WI38 (cell line): ENCODE data around the gene P2RX5.

ENCODE experiments used
- H3K4me3 ChIP-seq: 2 replicates; pipeline ENCODE4 v1.5.1; 2011; ENCODE audit warnings: low read depth, mild to moderate bottlenecking, control low read depth, low read length
- CTCF ChIP-seq: IDR thresholded peaks from 2 replicates; pipeline ENCODE4 v1.5.1; 2012; ENCODE audit warnings: low read depth, mild to moderate bottlenecking, control low read depth, low read length

P2RX5 gene

GRCh38 chr17:3668279-3669084, 27.5 kb downstream of the P2RX5 start, which contains the start of the genes EMC6 and TAX1BP3:
Gene EMC6 (plus strand): TSS chr17:3668812. CDS start chr17:3669147, 335 bp downstream.
Gene TAX1BP3 (minus strand): TSS chr17:3668578. CDS start chr17:3668526, 52 bp downstream.
- H3K4me3 ChIP-seq: peak within 1 kb of the TSS; percentile 83
- no peak for TF ChIP-seq CTCF

DNA sequence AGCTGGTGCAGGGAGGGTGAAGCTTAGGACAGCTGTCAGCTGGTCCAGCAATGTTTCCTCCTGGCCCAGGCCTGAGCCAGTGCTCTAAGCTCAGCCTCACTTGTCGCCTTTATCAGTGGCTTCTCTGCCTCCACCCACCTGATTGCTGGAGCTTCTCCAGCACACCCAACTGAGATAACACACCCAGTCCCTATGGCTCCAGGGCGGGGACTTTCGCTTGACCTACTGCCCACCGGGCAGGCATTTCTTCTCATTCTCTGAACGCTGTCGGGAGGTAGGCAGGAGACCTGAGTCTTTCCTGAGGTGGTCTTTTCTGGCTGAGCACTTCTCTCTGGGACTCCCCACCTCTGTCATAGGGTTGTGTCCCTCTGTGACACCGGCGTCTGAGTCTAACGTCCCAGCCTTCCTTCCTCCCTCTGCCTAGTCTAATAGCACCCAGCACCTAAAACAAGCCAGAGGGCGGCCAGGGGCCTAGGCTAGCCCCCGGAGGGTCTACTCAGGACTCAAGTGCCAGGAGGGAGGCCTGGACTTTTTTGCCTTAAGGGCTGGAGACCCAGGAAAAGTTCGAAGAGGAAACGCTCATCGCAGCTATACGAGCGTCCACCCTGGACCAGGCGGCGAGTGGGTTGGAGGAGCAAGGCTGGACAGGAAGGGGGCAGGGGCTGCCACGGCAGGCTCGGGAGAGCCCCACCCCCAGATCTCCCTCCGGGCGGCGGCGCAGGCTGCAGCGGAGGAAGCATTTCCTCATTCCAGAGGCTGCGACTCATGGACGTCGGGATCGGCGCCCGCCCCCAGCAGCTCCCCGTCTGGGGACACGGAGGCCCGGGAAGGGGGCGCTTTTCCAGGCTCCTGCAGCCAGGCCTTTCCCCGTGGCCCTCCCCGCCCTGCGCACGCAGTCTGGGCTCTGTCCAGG, 28.3 kb downstream of the P2RX5 start:
- no peak for TF ChIP-seq CTCF
- H3K4me3 ChIP-seq: peak overlapping the region; percentile 83

DNA sequence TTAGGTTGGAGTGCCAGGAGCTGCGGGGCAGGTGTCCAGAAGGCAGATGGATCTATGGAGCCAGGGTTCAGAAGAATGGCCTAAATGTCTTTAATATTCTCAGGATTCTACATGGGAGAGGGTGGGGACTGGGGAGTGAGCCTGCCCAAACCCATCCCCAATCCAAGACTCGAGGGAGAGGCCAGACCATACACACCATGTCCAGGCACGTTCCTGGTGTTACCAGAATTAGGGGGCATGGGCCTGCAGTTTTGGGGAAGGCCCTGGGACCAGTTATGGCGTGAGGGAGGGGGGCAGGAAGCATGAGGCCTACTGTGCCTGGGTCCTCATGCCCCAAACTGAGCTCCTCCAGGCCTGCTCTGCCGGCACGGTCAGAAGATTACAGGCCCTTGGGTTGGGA, 29.4 kb downstream of the P2RX5 start:
- no peak for TF ChIP-seq CTCF
- H3K4me3 ChIP-seq: peak overlapping the region; percentile 83

DNA sequence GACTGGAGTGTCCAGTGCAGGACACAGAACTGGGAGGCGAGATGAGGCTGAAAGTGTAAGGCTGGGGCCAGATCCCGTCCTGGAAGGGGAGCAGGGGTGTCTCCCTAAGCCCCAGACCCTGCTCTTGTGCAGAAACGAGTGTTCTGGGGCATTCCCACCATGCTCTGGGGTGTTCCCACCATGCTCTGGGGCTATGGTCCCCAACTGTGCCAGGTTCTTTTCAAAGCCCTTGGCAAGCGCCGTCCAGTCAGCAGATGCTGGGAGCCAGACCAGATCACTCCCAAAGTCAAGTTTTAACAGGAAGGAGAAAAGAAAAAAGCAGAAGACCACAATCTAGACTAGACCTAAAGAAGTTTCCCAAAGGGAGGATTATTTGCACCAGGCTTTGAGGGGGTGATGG, 30.1 kb downstream of the P2RX5 start:
- no peak overlapping the region for H3K4me3 ChIP-seq
- TF ChIP-seq CTCF: no peak

- no peak overlapping the region for H3K4me3 ChIP-seq
- no peak for TF ChIP-seq CTCF
Measured at GRCh38 chr17:3663102-3664011, 32.6 kb downstream of the P2RX5 start.

DNA sequence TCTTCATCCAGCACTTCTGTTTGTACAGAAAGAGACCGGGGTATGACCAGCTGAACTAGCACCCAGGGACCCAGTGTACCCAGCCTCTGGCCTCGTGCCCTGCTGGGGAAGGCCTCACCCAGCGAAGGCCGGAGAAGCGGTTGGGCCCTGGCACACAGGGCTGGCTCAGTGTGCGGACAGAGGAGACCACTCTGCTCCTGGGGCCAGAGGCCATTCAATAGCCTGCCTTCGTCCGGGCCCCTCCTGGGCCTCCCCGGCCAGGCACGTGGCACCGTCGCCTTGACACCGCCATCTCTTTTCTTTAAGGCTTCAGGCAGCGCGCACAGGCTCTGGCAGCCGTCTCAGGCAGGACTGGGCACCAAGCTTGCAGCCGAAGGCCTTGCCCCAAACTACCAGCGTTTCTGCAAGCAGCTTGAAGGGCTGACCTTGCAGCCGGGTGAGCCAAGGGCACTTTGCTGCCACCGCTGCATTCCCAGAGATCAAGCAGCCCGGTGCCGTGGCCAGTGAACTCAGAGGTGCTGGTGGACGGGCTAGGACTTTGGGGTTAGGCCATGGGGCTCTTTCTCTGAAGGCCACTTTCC, 35.6 kb downstream of the P2RX5 start:
- TF ChIP-seq CTCF: no peak
- H3K4me3 ChIP-seq: no peak overlapping the region
